Cardiac fibroblast (primary cell): ENCODE data around the gene PER3.
A peak's percentile ranks its signal among the peaks of the same experiment; 100 is the strongest.

ENCODE experiments used
- DNase-seq, 2 donors: peaks; one replicate each; pipeline versions ENCODE4 v3.0.0 to v3.0.0-alpha.2; 2010; ENCODE audit warnings: low read depth in 2 of 2
- H3K4me3 ChIP-seq, 2 donors: replicated peaks in 1 of 2; 1 replicate in 1 of 2; 2 replicates in 1 of 2; pipeline ENCODE4 v1.5.1; 2011; ENCODE audit warnings: low read depth in 2 of 2, low read length in 2 of 2, mild to moderate bottlenecking in 2 of 2, moderate library complexity in 1 of 2
- TF ChIP-seq, protein P1 (sequence below): IDR thresholded peaks from one replicate; pipeline ENCODE4 v1.5.1; 2011; ENCODE audit warnings: low read depth, mild to moderate bottlenecking, low read length, inconsistent platforms

PER3 gene

DNA sequence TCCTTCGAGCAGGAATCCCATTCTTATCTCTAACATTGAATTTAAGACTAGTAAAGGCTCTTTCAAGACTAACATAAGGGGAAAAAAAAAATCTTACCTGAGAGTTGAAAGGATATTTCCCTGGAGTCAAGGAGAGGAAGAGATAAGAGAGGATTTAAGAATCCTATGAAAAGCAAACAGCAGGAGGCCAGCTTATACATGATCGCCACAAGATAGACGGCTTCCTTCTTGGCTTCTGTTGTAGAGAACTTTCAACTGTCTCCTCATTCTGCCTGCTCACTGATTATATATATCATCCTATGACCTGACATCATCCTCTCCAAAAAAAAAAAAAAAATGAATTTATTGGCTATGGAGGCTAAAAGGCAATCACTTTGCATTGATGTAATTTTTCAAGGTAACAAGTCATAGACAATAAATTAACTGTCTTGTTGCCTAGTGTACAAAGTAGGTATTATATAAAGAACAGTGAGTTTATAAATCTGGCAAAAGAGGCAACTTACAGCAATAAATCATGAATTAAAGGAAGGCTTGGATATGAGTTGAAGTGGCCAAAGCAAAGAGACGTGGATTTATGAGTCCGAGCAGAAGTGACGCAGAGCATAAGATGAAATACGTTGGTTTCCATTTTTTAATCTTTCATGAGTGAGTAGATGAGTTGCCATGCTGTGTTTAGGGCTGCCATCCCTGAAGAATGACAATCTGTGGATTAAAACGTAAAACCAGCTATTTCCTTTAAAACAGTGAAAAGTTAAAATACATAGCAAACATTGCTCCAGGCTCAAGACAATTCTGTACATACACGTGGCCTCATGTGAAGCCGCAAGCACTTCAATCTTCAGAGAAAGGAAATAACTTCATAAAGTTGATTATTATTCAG, 69.0 kb downstream of the PER3 start, which contains the start of gene UTS2:
Gene UTS2, minus strand, starts transcription at position 262 of the 880 bp plus-strand sequence. Its CDS starts 62 bp downstream, at position 200.
- H3K4me3 ChIP-seq = no peak within 1 kb of the TSS
- DNase-seq = no peak
- TF ChIP-seq, protein P1, sequence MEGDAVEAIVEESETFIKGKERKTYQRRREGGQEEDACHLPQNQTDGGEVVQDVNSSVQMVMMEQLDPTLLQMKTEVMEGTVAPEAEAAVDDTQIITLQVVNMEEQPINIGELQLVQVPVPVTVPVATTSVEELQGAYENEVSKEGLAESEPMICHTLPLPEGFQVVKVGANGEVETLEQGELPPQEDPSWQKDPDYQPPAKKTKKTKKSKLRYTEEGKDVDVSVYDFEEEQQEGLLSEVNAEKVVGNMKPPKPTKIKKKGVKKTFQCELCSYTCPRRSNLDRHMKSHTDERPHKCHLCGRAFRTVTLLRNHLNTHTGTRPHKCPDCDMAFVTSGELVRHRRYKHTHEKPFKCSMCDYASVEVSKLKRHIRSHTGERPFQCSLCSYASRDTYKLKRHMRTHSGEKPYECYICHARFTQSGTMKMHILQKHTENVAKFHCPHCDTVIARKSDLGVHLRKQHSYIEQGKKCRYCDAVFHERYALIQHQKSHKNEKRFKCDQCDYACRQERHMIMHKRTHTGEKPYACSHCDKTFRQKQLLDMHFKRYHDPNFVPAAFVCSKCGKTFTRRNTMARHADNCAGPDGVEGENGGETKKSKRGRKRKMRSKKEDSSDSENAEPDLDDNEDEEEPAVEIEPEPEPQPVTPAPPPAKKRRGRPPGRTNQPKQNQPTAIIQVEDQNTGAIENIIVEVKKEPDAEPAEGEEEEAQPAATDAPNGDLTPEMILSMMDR = no peak

- no peak overlapping the region for H3K4me3 ChIP-seq
- TF ChIP-seq, protein P1 = no peak
- DNase-seq = no peak
Observed at GRCh38 chr1:7853684-7854026, 69.6 kb downstream of the PER3 start.

DNA sequence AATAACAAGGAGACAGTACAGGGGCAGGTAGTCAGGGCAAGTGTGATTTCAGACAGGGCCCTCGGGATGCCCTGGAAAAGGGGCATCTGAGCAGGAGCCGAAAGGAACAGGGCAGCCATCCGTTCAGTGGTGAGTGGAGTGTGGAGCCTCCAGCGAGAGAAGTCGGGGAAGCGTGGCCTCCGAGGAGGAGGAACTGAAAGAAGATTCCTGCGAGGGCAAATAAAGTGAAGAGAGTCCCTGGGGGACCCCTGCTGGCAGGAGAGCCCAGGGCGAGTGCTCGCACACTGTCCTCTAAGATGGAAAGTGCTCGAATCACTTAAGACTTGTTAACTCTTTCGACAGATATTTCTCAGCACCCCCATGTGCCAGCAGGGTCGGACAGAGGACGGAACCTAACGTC, 72.3 kb downstream of the PER3 start:
- TF ChIP-seq, protein P1 = no peak
- no peak overlapping the region for H3K4me3 ChIP-seq
- peak; percentile 3 to 10 for DNase-seq

DNA sequence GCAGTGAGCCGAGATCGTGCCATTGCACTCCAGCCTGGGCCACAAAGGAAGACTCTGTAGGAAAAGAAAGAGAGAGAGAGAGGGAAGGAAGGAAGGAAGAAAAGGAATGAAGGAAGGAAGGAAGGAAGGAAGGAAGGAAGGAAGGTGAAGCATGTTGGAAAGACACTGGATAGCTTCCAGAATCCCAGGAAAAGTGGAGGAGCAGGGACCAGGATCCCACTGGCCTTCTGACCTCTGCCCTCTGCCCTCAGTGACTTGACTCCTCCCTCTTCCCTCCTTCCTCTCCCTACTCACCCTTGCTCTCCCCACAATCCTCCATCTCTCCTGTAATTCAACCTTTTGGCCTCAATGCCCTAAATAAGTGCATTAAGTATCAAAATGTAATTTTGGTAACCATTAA, 72.9 kb downstream of the PER3 start:
- TF ChIP-seq, protein P1 = no peak
- no peak overlapping the region for H3K4me3 ChIP-seq
- no peak for DNase-seq

DNA sequence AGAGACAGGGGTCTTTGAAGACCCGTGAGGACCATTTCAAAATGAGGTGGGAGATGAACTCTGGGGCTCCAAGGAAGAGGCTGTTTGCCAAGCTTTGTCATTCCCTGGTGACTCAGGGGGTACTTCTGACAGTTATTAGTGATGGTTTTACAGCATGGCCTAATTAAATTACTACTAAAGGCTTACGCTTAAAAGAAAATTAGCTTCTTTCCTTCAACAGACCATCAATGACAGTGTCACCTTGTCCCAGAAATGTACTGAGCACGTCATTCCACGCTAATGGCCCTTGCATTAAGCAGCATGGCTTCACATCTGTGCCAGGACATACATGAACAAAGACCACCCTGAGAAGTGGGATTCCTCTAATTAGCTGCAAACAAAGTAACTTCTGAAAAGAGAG, 73.9 kb downstream of the PER3 start:
- H3K4me3 ChIP-seq = no peak overlapping the region
- DNase-seq = no peak
- TF ChIP-seq, protein P1 = no peak

DNA sequence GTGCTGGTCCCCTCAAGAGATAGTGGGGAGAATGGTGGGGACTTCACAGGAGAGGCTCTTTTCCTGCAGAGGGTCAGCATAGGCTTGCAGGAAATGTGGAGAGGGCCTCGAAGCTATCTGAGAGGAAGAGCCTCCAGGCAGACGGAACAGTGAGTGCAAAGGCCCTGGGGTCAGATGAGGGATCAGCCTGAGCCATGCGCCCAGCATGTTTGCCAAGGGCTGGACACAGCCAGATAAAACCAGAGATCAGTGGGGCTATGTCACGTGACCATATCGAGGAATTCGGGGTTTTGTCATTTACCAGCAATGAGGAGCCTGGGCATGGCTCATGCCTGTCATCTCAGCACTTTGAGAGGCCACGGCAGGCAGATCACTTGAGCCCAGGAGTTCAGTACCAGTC, 75.3 kb downstream of the PER3 start:
- DNase-seq = no peak
- no peak overlapping the region for H3K4me3 ChIP-seq
- TF ChIP-seq, protein P1 = no peak
